Stimulated activated CD4-positive, alpha-beta T cell treated with anti-CD3 and anti-CD28 coated beads, Interleukin-1b, Interleukin-23, amount 100 ng/mL, for 1 hour (primary cell): Measurements from ENCODE around the gene CDC20B.
"Not testable (repeated sequence)": the region's sequence is repeated elsewhere in the genome, so short reads cannot be mapped to it uniquely, and the experiment has no call there.

Experiments used
- DNase-seq, 2 donors: peaks; one replicate each; pipeline ENCODE4 v3.0.0-alpha.2; 2020; ENCODE audit warnings: low read depth in 2 of 2

Gene CDC20B

DNA sequence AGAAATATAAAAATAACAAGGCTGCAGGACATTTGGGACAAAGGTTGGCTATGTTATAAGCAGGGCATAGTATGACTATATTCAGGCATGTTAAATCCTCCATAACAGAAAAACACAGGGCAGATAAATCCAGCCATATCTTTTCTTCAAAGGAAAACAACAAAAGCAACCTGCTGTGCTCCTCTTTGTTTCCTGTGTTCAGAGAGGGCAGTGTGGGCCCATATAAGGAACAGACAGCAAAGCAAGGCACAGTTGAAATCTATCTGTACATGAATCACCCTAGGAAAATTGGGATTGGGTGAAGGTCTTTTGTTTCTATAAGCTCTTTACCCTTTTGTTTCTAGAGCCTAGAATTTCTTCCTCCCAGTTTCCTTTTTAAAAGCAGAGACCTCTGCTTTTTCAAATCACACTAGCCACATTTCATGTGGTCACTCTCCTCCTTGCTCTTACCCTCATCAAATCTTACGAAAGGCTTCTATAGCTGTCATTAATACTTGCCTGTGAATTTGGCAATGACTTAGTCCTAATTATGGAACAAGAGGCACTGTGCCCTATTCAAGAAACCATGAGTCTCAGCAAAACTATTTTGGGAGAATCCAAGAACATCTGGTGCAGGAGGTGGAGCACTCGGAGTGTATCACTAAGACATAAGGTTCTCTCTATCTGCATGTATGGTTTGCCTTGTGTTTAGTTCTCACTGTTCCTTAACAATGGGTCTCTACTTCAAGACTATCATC, 68.8 kb downstream of the CDC20B start:
- no peak for DNase-seq

DNA sequence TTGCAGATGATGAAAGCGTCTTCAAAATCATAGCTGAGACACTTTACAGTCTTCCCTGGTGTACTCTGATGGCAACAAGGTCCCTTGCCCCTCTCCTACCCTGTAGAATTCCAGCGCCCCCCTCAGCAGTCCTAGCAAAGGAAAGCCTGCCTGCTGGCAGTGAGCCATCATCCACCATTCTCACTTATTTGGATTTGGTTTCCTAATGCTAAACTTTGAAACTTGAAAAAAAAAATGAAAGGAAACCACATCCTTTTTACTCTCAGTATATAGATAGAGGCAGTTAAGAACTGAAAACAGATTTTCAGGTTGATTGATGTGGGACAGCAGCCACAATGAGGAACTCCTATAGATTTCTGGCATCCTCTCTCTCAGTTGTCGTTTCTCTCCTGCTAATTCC, 70.6 kb downstream of the CDC20B start, which contains the start of gene GZMA:
Gene GZMA (plus strand): TSS at position 299 of the 400 bp plus-strand sequence. CDS start 37 bp downstream, at position 336.
- DNase-seq: no peak

DNA sequence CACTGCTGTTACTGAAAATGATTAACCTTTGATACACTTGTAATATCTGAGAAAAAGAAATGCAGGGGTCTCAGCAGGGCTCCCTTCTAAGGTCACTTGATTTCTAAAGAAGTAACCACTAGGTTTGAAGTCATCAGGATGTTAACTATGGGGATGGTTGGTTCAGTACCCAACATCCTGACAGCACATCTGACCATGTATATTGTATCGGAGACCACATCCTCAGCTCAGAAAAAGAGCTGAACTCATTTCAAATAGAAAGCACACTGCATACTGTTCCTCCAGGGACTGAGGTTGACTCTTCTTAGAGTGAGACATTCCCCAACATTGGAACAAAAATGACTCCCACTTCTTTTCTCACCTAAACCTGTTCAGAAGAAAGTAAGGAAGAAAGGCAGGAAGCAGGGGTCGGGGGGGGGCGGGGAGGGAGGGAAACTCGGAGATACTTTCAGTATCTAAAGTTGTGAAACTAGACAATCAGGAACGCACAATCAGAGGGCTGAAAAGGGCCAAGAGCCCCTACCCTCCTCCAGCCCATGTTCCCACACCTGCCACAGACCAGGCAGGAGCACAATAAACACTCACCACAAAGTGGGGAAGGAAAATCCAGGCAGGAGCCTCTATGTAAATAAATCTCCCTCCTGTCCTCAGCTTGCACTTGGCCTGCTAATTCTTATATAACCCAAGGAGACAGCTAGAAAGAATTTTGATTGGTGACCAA, 71.3 kb downstream of the CDC20B start:
- DNase-seq: no peak

DNA sequence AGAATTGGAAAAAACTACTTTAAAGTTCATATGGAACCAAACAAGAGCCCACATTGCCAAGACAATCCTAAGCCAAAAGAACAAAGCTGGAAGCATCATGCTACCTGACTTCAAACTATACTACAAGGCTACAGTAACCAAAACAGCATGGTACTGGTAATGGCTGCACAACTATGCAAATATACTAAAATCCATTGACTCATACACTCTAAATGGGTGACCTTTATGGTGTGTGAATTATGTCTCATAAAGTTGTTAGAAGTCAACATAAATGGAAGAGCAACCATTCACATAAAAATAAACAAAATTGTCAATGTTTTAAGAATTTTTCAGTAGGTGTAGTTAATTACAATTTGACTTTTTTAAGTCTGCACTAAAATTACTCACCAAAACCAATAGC, 71.8 kb downstream of the CDC20B start:
- not testable (repeated sequence) for DNase-seq

DNA sequence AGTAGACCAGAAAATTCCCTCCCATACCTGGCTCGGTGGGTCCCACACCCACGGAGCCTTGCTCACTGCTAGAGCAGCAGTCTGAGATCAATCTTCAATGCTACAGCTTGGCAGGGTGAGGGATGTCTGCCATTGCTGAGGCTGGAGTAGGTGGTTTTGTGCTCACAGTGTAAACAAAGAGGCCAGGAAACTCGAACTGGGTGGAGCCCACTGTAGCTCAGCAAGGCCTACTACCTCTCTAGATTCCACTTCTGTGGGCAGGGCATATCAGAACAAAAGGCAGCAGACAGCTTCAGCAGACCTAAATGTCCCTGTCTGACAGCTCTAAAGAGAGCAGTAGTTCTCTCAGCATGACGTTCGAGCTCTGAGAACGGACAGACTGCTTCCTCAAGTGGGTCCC, 76.1 kb downstream of the CDC20B start:
- no peak for DNase-seq

DNA sequence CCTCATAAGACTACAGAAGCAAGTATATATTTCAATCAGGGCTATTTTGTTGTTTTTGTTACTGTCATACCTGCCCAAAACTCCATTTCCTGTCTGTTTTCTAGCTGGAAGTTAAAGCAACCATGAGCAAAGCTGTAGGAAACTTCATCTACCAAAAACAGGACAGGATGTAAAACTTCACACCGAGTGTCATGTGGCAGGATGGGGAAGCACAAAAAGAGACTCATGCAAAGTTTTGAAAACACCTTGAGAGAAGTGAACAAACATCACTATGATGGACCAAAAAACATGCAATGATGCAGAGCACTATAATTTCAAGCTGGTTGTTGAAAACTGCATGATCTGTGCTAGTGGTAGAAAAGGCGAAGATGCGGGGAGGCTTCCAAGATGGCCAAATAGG, 76.8 kb downstream of the CDC20B start:
- DNase-seq: no peak

DNA sequence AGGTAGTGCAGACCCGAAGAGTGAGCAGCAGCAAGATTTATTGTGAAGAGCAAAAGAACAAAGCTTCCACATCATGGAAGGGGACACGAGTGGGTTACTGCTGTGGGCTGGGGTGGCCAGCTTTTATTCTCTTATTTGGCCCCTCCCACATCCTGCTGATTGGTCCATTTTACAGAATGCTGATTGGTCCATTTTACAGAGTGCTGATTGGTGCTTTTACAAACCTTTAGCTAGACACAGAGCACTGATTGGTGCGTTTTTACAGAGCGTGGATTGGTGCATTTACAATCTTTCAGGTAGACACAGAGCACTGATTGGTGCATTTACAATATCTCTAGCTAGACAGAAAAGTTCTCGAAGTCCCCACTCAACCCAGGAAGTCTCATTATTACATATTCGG, 82.0 kb downstream of the CDC20B start:
- not testable (repeated sequence) for DNase-seq

DNA sequence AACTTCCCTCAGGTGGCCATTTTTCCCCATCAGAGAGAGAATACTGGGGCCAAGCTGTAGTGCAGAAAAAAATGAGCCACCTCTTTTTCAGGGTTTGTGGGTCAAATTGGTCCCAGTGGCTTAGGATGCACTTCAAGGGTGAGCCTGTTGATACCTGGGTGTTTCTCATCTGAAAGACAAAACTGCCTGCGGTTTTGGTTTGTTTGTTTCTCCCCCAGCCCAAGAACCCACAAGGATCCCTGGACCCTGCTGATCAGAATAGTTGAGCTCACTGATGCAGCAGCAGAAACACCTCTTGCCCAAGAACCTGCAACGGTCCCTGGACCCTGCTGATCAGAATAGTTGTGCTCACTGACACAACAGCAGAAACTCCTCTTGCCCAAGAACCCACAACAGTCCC, 83.7 kb downstream of the CDC20B start:
- DNase-seq: not testable (repeated sequence)

DNA sequence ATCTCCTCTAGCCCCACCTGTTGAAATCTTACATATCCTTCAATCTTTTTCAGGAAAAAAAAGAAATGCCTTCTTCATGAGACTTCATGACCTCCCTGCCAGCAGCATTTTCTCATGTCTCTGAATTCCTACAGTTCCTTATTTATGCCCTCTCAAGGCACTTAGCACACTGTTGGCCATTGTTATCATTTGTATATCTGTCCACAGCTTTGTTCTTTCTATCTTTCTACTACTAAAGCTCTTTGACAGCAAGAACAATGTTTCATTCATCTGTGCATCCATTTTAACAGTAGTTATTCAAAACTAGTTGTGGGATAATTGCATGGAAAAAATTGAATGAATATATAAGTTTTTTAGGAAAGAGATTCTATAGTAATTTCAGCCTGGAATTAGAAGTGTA, 91.4 kb downstream of the CDC20B start:
- no peak for DNase-seq

DNA sequence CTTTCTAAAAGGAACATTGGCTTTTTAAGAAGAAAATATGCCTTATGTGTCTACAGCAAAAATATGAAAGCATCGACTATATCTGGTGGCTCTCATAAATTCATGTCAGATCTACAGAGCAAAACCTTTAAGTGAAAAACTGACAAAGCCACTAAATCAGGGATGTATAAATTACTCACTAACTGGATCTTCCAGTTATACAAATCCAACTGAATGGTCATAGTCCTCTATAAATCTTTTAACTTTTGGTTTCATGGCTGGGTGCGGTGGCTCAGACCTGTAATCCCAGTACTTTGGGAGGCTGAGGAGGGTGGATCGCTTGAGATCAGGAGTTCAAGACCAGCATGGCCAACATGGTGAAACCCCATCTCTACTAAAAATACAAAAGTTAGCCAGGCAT, 99.8 kb downstream of the CDC20B start:
- no peak for DNase-seq

DNA sequence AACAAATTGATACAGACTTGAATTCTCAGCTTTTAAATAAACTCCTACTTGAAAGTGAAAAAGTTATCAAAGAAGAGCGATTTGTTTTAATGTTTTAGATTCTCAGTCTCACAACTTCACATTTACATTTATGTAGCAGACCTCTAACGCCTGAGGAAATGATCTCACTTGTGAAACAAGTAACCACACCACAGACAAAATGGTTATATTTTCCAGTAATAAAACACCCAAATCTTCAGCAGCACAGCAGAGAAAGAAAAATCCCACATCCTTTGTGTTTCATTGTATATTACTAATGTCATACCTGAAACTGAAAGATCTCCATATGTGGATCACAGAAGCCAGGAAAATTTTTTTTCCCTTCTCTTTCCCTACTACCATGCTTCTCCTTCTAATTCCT, 100.3 kb downstream of the CDC20B start:
- DNase-seq: no peak

DNA sequence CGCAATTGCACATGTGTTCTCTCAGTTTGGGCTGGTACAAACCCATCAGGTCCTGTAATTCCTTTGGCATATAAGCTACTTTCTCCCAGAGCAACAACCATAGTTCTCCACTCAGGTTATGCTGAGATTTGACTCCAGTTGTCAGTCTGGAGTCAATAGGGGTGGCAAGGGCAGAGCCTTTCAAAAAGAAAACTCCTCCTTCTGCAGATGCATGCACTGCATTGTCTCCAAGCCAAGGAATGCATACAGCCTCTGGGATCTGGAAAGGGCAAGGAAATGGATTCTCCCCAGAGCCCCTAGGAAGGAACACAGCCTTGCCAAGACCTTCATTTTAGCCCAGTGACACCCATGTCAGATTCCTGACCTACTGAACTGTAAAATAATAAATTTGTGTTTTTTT, 101.6 kb downstream of the CDC20B start:
- no peak for DNase-seq

DNA sequence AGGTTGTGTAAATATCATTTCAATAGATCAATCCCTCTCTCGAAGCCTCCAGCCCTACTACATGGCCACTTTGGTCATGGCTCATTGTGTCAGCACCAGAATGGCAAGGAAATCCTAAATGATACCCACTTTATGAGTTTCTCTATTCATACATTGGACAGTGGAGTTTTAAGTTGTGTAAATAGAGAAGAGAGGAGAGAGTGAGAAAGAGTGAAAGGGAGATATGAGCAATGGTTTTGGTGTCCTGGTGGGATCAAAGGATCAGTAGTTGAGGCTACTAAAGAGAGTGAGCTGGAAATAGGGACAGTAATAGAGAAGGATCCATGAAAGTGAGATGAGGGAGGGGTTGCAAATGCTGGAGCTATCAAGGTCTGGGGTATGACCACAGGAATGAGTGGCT, 102.0 kb downstream of the CDC20B start:
- no peak for DNase-seq

DNA sequence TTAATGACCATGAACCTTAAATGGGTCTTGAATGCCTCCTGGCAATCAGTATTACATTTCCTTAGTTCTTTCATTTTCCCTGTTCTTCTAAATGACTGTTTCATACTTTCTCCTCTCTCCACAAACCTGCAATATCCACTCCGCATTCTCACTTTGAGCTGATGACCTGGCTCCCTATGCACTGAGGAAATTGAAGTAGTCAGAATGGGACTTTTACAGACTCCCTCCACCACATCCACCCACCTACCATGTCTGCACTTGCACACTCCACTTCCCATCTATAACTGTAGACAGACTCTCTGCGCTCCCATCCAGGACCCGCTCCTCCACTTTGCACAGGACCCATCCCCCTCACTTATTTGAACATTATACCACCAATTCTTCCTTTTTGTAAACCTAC, 106.7 kb downstream of the CDC20B start:
- no peak for DNase-seq

DNA sequence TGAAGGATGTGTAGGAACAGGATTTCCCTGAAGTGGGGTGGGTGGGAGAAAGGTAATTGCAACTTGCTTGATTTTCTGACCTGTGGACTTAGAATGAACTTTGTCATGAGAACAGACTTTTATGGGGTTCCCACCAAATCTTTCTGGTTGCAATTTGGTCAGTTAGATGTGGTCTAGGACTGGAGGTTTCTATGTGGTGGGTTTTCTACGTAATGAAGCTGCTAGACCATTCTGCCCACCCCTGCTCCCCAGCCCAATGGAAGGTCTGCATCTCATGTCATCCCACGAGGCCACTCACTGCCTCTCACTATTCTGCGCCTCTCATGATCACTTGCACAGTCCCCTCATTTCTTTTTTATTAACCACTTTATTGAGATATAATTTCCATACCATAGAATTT, 108.5 kb downstream of the CDC20B start:
- DNase-seq: no peak

DNA sequence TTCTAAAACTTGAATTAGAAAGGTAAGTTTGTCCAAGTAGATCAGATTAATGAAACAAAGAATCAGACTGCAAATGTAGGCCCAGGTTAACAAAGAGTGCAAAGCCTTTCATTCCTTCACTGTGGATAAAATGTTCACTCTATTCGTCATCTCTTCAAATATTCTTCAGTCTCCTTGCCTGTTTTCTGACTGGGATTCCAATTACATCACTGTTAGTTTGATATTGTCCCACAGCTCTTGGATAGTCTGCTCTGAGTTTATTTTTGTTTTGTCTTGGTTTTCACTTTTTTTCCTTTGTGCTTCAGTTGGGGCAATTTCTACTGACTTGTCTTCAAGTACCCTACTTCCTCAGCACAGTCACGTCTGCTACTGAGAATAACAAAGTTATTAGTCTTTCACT, 109.1 kb downstream of the CDC20B start:
- DNase-seq: no peak

DNA sequence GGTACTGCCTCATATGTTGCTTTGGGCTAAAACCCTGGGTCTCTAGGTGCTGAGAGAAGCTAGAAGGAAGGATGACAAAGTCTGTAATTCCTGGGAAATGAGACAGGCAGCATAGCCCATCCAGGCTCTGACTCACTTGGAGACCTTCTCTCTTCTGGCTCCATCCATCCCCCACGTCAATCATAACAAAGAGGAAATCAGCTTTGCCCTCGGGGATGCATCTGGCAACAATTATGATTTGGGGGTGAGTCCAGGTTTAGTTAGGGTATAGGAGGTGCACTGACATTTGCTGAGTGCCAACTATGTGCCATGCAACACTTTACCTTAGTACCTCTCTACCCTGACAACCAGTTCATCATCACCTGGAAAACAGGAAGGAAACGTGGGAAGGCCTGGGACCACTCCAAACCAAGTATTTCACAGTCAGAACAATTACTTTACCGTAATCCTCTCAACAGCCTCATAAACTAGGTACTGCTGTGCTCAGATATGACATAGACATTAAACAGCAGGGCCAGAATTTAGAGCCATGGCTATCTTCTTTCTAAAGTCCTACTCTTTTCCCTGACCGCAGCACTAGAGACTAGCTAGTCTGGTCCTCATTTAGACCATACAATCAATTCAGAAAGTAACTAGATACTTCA, 109.6 kb downstream of the CDC20B start:
- no peak for DNase-seq
